ENCODE measurements around the gene NIT2.
"Not testable (repeated sequence)": the region's sequence is repeated elsewhere in the genome, so short reads cannot be mapped to it uniquely, and the experiment has no call there.

The NIT2 gene, protein sequence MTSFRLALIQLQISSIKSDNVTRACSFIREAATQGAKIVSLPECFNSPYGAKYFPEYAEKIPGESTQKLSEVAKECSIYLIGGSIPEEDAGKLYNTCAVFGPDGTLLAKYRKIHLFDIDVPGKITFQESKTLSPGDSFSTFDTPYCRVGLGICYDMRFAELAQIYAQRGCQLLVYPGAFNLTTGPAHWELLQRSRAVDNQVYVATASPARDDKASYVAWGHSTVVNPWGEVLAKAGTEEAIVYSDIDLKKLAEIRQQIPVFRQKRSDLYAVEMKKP

GRCh38 chr3:100334488-100335351 is at the start of gene NIT2:
TSS of gene NIT2 (plus strand) at chr3:100334757. CDS start at chr3:100334792, 35 bp downstream.
- DNase-seq = peak; percentile 66

DNA sequence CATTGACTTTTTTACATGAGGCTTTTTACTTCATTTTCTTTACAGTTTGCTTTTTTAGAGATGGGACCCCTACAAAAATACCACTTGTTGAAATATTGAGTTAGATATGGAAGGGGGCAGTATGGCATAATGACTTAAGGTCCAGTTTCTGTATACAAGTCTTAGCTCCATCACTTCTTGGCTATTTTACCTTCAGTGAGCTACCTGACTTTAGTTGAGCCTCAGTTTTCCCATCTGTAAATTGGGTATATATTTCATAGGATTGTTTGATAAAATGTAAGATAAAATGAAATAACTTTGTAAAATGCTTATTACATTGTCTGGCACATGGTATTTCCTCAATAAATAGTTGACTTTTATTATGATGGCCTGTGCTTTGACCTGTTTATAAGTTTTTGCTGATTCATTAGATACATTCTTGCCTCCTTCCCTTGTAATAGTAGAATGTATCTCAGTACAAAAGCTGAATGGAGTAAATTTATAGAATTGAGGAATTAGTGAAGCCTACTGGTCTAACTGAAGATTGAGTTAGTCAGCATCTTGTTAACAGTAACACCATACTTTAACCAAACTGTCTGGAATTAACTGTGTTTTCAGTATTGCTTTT is 46.2 kb upstream of the NIT2 start:
- no peak for DNase-seq

GRCh38 chr3:100289339-100289738 is 45.2 kb upstream of the NIT2 start:
- no peak for DNase-seq

- DNase-seq = no peak
These were observed 39.5 kb upstream of the NIT2 start for GRCh38 chr3:100295089-100295488.

DNA sequence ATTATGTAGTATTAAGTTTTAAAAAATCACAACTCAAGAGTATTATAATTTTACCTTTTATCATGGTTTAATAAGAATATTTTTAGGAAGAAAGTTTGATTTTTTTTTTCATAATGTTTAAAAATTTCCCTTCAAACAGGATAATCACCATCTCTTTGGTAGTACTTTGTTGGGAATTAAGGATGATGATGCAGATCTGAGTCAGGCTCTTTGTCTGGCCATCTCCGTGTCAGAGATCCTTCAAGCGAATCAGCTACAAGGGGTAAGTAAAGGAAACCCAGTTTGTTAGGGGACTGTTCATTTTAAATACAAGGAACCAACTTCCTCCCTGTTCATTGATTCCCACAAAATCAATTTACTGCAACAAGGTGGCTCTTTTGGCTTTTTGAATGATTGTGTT is 36.8 kb upstream of the NIT2 start:
- DNase-seq = no peak

- DNase-seq = no peak
These were observed 35.5 kb upstream of the NIT2 start for GRCh38 chr3:100299016-100299415.

DNA sequence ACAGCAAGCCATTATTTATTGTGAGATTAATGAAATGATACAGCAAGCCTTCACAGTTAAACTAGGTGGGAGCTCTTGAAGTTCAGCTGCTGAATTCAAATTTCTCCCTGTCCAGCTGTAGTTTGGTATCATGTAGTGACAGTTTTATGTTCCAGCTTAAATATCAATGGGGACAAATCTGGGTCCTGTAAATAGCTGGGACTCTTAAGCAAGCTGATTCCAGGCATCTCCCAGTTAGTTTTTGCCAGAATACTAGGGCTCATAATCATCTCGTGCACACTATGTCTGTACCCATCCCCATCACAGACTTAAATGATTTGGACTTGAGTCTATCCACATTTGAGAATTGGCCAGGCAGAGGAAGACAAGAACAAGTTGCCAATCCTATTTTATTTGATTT is 27.9 kb upstream of the NIT2 start:
- no peak for DNase-seq

DNA sequence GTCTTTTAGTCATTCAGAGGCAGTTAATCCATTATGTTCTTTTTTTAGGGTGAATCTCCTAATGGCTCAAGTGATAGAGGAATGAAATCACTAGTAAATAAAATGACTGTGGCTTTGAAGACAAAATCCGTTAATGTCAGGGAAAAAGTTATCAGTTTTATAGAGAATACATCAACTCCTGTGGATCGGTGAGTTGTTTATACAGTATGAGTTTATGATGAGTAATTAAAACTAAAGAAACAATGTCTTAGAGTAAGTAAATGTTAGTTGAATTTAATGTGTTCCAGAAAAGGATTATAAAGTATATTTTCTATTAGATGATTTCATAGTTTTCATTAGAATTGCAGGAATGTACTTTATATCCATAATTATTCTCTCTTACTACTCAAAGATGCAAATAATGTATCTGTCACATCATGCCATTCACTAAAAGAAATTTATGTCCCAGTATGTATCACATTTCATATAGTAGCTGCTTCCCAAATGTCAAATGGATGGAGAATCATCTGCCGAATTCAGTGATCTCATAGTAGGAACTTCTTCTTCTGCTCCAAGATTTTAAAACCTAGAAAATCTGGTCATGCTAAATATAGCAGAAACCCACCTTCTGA is 24.1 kb upstream of the NIT2 start:
- DNase-seq = no peak

DNA sequence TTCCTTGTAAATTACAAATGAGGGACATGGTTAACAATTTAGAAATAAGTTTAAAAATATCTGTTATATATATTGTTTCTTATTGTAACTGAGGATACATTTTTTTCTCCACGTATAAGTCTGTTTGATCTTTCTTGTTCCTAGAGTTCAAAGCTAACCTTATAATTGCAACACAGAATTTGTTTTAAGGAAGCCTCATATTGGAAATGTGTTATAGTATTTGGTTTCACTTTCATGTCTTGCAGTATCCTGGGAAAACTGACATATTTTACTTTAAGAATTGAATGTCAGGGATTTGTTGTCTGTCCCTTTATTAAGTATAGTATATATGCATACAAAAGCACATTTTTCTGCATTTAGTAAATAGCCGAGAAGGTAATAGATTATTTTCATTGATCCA is 23.5 kb upstream of the NIT2 start:
- no peak for DNase-seq

DNA sequence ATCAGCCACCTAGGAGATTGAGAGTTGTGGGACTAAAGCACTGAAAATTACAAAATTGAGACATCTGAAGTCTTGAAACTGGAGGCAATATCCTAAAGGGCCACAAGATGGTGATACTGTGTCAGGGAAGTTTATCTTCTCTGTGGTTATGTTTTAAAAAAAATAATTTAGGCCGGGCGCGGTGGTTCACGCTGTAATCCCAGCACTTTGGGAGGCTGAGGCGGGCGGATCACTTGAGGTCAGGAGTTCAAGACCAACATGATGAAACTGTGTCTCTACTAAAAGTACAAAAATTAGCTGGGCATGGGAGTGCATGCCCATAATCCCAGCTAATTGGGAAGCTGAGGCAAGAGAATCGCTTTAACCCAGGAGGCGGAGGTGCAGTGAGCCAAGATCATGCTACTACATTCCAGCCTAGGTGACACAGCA is 17.9 kb upstream of the NIT2 start:
- no peak for DNase-seq

DNA sequence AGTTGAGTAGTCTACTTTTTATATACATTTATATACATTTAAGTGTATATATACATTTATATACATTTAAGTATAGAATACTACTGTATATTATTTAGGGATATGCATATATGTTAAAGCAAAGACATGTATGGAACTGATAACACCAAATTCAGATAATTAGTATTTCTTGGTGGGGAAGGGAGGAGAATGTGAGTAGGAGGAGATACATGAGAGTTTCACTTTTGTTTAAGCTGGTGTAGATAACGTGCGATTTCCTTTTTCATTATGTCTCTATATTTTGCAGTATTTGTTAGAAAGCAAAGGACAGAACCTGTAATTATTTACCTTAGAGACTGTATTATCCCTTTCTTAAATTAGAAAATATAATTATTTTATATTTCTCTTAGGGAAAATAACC is 16.6 kb upstream of the NIT2 start:
- no peak for DNase-seq

GRCh38 chr3:100319951-100320350 is 14.6 kb upstream of the NIT2 start:
- no peak for DNase-seq

DNA sequence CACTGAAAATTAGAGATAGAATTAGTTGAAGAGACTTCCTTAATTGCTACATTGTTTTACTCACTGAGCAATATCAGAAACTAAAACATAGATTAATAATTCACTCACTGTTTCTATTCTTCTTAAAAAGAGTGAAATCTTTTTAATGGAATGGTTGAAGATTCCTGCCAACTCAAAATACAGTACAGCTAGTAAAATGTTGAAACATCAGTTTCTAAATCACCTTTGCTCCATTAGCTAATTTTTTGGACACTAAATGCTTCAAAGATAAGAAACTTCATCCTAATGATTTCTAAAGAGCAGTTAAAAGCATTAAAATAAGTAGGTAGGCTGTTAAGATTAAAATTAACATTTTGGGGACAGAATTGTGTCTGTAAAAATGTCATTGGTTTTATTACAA is 10.5 kb upstream of the NIT2 start:
- no peak for DNase-seq

DNA sequence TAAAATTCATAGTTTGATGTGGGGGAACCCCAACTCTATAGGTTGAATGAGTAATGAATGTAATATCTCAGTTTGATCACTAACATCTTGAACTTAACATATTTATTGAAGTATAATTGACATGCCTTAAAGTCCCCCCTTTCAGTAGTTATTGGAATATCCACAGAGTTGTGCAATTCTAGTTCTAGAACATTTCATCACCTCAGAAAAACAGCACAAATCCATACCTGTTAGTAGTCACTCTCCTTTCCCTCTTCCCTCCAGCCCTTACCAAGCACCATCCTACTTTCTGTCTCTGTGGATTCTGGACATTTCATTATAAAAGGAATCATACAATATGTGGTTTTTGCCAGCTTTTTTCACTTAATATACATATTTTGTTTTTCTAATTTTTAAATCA is 8.7 kb upstream of the NIT2 start:
- DNase-seq = no peak

DNA sequence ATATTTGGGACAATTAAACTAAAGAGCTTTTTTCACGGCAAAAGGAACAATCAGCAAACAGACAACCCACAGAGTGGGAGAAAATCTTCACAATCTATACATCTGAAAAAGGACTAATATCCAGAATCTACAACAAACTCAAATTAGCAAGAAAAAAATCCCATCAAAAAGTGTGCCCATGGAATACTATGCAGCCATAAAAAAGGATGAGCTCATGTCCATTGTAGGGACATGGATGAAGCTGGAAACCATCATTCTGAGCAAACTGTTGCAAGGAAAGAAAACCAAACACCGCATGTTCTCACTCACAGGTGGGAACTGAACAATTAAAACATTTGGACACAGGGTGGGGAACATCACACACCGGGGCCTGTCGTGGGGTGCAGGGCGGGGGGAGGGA is 7.2 kb upstream of the NIT2 start:
- DNase-seq = not testable (repeated sequence)

DNA sequence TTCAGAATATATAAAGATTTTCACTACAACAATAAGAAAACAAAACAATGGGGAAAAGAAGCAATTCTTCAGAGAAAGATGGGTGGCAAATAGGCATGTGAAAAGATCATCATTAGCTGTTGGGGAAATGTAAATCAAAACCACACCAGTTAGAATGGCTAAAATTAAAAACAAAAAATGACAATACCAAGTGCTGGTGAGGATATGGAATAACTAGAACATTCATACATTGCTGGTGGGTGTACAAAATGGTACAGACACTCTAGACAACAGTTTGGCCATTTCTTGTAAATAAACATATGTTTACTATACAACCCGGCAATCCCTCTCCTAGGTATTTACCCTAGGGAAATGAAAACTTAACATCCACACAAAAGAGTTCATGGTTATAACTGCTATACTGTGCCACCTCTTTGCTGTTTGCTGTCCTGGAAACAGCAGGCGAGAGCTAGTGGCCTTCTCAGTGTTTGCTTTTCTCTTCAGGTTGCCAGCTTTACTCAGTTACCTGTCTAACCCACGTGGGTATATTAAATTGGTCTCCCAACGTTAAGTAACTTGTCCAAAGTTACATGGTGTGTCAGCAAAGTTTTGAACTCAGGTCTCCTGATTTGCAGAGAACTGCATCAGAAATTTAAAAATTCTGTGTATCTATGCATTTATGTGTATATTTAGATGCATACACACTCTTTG is 4.6 kb upstream of the NIT2 start:
- DNase-seq = no peak

DNA sequence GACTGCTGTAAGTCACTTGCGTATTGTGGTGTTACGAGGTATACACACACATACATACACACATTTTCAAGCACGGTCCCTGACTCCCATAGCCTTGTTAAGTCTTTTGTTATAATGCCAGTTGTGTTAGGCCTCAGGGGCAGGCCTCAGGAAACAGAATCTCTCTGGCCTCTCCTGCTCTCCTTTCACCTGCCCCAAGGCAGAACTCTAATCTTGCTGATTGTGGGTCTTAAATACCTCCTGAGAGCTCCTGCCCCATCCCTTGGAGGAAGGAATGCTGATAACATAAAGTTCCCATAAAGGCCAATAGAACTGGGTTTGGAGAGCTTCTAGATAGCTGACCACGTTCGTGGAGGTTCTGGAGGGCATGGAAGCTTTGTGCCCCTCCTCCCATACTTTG is 3.9 kb upstream of the NIT2 start:
- DNase-seq = no peak

GRCh38 chr3:100331660-100332059 is 2.9 kb upstream of the NIT2 start:
- no peak for DNase-seq

- DNase-seq = no peak
These were observed 1.5 kb upstream of the NIT2 start for GRCh38 chr3:100333051-100333450.

DNA sequence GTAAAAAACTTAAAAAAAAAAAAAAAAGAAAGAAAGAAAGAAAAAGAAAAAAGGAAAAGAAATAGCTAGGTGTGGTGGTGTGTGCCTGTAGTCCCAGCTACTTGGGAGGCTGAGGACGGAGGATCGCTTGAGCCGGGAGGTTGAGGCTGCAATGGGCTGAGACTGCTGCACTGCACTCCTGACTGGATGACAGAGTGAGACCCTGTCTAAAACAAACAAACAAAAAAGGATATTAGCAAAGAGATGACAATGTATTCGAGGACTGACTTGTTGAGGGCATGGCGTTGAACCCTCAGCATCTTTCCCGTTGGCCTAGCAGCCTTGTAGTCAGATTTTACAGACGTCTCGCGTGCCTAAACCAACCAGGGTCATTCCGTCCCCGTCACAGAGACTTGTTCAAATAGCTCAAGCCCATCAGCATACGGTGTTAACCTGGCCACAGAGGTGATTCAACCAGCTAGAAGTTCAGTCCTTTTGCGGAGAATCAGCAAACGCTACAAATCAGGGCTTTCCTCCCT is 528 bp upstream of the NIT2 start:
- no peak for DNase-seq

DNA sequence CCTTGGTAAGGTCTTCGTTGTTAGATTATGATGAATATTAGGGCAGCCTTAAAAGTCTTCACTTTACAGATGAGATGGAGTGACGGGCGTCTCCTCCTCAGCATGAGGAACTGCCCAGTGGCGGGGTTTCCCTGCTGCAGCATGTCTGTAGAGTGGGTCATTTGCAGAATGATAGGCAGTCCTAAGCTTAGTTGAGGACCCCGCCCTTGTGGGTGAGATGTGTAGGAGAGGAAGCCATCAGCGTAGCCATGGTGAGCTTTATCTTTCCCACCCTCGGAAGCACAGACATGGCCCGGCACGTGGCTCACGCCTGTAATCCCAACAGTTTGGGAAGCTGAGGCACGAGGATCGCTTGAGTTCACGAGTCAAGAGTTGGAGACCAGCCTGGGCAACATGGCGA is 877 bp downstream of the NIT2 start:
- DNase-seq = no peak

- DNase-seq = not testable (repeated sequence)
These were observed 1.7 kb downstream of the NIT2 start for GRCh38 chr3:100336229-100336628.

GRCh38 chr3:100338911-100339310 is 4.4 kb downstream of the NIT2 start:
- no peak for DNase-seq
